ENCODE measurements around the gene GPC6.

DNA sequence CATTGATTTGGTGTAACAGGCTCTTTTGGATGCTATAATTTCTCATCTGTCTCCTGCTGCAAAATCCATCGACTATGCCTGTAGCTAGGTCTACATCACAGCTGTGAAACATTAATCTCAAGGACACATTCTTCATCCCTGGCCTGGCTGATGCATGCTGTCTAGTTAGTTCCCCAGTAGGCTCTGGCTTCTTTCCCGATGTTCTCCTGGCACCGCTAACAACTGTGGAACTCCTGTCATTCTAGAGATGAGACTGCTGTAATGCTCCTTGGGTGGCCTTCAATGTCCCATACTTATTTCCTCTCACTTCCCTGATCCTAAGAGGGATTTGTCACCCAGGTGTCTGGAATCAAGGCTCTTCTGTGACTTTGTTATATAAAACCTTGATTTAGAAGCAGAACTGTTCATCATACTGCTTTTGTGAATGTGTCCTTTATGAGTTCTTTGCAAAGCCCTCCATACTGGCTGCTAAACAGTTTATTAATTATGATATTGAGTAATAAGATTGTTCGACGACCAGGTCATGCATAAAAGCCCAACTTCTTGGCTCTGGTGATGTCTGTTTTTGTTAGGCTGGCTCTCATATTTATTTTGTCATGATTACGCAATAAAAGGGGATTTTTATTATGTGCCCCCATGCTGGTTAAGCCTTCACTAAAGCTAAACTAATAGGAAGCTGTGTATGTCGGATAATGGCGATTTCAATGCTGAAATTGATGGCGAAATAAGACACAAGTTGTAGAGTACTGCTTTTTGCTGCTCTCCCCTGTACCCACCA, 1025.4 kb downstream of the GPC6 start:
- TF ChIP-seq, protein P1, sequence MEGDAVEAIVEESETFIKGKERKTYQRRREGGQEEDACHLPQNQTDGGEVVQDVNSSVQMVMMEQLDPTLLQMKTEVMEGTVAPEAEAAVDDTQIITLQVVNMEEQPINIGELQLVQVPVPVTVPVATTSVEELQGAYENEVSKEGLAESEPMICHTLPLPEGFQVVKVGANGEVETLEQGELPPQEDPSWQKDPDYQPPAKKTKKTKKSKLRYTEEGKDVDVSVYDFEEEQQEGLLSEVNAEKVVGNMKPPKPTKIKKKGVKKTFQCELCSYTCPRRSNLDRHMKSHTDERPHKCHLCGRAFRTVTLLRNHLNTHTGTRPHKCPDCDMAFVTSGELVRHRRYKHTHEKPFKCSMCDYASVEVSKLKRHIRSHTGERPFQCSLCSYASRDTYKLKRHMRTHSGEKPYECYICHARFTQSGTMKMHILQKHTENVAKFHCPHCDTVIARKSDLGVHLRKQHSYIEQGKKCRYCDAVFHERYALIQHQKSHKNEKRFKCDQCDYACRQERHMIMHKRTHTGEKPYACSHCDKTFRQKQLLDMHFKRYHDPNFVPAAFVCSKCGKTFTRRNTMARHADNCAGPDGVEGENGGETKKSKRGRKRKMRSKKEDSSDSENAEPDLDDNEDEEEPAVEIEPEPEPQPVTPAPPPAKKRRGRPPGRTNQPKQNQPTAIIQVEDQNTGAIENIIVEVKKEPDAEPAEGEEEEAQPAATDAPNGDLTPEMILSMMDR (IDR thresholded peaks at IDR 0.05) = no peak
- no peak for TF ChIP-seq EZH2 (IDR thresholded peaks at IDR 0.05; ENCODE audit: borderline replicate concordance, insufficient read depth, low read depth, low read length, poor library complexity, severe bottlenecking)

Measured in B cell (primary cell).